Measurements from ENCODE around the gene EFNA5. TPM values are rescaled to one million over a fixed set of nuclear protein-coding genes. Genes with fewer than 3 reads are reported as not detected.

EFNA5 gene
- total and polyA plus RNA-seq, 2 of the 13 experiments (the other 11 are each of a cell fraction or from before 2014, with no cell fraction given), result not detected

- TF ChIP-seq, protein P1, sequence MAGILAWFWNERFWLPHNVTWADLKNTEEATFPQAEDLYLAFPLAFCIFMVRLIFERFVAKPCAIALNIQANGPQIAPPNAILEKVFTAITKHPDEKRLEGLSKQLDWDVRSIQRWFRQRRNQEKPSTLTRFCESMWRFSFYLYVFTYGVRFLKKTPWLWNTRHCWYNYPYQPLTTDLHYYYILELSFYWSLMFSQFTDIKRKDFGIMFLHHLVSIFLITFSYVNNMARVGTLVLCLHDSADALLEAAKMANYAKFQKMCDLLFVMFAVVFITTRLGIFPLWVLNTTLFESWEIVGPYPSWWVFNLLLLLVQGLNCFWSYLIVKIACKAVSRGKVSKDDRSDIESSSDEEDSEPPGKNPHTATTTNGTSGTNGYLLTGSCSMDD (CRISPR knock-in tag; IDR thresholded peaks at IDR 0.05), result no peak
- no peak for TF ChIP-seq REPIN1 (CRISPR knock-in tag; IDR thresholded peaks at IDR 0.05; ENCODE audit: borderline replicate concordance, low read depth)
Observed at GRCh38 chr5:107363768-107364167, 307.0 kb downstream of the EFNA5 start (continued).

DNA sequence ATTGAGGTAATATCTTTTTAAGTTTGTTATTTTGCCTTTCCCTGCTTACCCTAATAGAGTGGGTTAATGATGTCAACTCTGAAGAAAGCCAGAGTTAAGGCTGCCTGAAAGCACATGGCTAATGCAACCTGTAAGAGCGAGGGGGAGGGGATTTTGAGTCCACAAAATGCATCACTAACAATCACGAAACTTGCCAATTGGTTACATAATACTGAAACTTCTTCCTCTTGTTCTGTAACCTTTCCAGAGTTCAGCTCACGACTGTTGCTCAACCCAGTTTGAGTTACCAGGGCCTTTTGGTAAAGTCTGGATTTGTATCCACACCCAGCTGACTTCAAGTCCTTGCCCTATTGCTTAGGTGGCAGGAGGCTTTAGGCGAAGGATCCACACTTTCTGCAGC is 308.8 kb downstream of the EFNA5 start:
- Histone ChIP-seq H3K4me3 (replicated peaks in 1 of 3; ENCODE audit: insufficient read depth in 1 of 3, low read depth in 2 of 3, low read length in 3 of 3) (no peak overlapping the region), H3K27me3 (ENCODE audit: control insufficient read depth in 1 of 2, insufficient read depth in 2 of 2, low read length in 2 of 2) (no peaks in the 10 kb centered on the region), H3K4me1 (ENCODE audit: insufficient read depth, low read length) (no peaks in the 10 kb centered on the region), H4K20me1 (ENCODE audit: insufficient read depth, low read length) (no peaks in the 10 kb centered on the region), H2AFZ (ENCODE audit: low read length) (no peak overlapping the region), H3K4me2 (ENCODE audit: low read depth, low read length) (no peak overlapping the region), H3K79me2 (ENCODE audit: insufficient read depth, low read length) (no peaks in the 10 kb centered on the region), H3K9me3 (ENCODE audit: low read length) (no peaks in the 10 kb centered on the region), H3K36me3 (replicated peaks in 1 of 2; ENCODE audit: control insufficient read depth in 1 of 2, insufficient read depth in 2 of 2, low read length in 2 of 2) (no peaks in the 10 kb centered on the region), H3K27ac (ENCODE audit: extremely low read length, insufficient read depth, low read length) (no peak overlapping the region), H3K9ac (ENCODE audit: insufficient read depth, low read depth, low read length) (no peak overlapping the region)
- FAIRE-seq, result no peak
- ChIA-PET CTCF (ENCODE audit: low intra/inter-chr PET ratio, low total read pairs) (no interaction called here), POLR2A (no interaction called here)
- WGBS (ENCODE audit: low lambda C conversion rate), result 25% methylated on average over 4 of the region's 4 CpGs
- TF ChIP-seq KLF11 (CRISPR knock-in tag; IDR thresholded peaks at IDR 0.05) (no peak), ZNF878 (CRISPR knock-in tag; IDR thresholded peaks at IDR 0.05) (no peak), MZF1 (CRISPR knock-in tag; IDR thresholded peaks at IDR 0.05; ENCODE audit: borderline replicate concordance) (no peak), EP300 (IDR thresholded peaks at IDR 0.05; ENCODE audit: low read depth in 2 of 2, low read length in 2 of 2) (no peak), EP300 (CRISPR knock-in tag; IDR thresholded peaks at IDR 0.05; ENCODE audit: borderline replicate concordance) (no peak), CEBPG (CRISPR knock-in tag; IDR thresholded peaks at IDR 0.05) (peak; percentile 25; the same call in 1 of the 2 replicates), ZNF335 (CRISPR knock-in tag; IDR thresholded peaks at IDR 0.05) (no peak), CEBPB (IDR thresholded peaks at IDR 0.05; ENCODE audit: borderline replicate concordance, low read depth, low read length) (peak; percentile 80), MNT (IDR thresholded peaks at IDR 0.05) (no peak), TBX2 (CRISPR knock-in tag; IDR thresholded peaks at IDR 0.05; ENCODE audit: borderline replicate concordance) (no peak), RXRB (CRISPR knock-in tag; IDR thresholded peaks at IDR 0.05; ENCODE audit: borderline replicate concordance) (no peak)
- TF ChIP-seq, protein P2, sequence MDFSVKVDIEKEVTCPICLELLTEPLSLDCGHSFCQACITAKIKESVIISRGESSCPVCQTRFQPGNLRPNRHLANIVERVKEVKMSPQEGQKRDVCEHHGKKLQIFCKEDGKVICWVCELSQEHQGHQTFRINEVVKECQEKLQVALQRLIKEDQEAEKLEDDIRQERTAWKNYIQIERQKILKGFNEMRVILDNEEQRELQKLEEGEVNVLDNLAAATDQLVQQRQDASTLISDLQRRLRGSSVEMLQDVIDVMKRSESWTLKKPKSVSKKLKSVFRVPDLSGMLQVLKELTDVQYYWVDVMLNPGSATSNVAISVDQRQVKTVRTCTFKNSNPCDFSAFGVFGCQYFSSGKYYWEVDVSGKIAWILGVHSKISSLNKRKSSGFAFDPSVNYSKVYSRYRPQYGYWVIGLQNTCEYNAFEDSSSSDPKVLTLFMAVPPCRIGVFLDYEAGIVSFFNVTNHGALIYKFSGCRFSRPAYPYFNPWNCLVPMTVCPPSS (IDR thresholded peaks at IDR 0.05), result no peak
- no peak for DNase-seq (ENCODE audit: low spot score)
- ATAC-seq, result no peak
- BruUV-seq (replicated peaks), result no TSS peak
- in situ Hi-C loops (cut with HindIII; ENCODE audit: extremely low pct_ligation_motif_present, low pct_unique_long_range_greater_than_20kb) (no loop called here), intact Hi-C loops (cut with micrococcal nuclease; ENCODE audit: unreplicated experiment) (no loop called here)

Data from HepG2 (cell line).